ENCODE results near the gene EMSY.

EMSY gene

GRCh38 chr11:76553554-76554476 lies 109.0 kb downstream of the EMSY start:
- no peak for DNase-seq
- no peaks in the 10 kb centered on the region for H3K27me3 ChIP-seq (replicated peaks)
- no peak overlapping the region for H3K4me3 ChIP-seq (ENCODE audit: low read depth, low read length)
- no peaks in the 10 kb centered on the region for H3K36me3 ChIP-seq (replicated peaks)
- H3K27ac ChIP-seq: no peak overlapping the region
- in situ Hi-C loops (cut with HindIII; ENCODE audit: low pct_ligation_motif_present, low sequenced_read_pairs): no loop called here
- no peak for TF ChIP-seq CTCF (IDR thresholded peaks at IDR 0.05; ENCODE audit: low read depth, low read length, missing control alignments)

- H3K36me3 ChIP-seq (replicated peaks): no peaks in the 10 kb centered on the region
- in situ Hi-C loops (cut with HindIII; ENCODE audit: low pct_ligation_motif_present, low sequenced_read_pairs): no loop called here
- DNase-seq: no peak
- no peak overlapping the region for H3K27ac ChIP-seq
- no peak overlapping the region for H3K4me3 ChIP-seq (ENCODE audit: low read depth, low read length)
- H3K27me3 ChIP-seq (replicated peaks): no peaks in the 10 kb centered on the region
- no peak for TF ChIP-seq CTCF (IDR thresholded peaks at IDR 0.05; ENCODE audit: low read depth, low read length, missing control alignments)
These were observed 109.9 kb downstream of the EMSY start for GRCh38 chr11:76554767-76555166.

- no peaks in the 10 kb centered on the region for H3K36me3 ChIP-seq (replicated peaks)
- H3K27me3 ChIP-seq (replicated peaks): no peaks in the 10 kb centered on the region
- TF ChIP-seq CTCF (IDR thresholded peaks at IDR 0.05; ENCODE audit: low read depth, low read length, missing control alignments): no peak
- H3K27ac ChIP-seq: no peak overlapping the region
- in situ Hi-C loops (cut with HindIII; ENCODE audit: low pct_ligation_motif_present, low sequenced_read_pairs): no loop called here
- DNase-seq: no peak
- H3K4me3 ChIP-seq (ENCODE audit: low read depth, low read length): no peak overlapping the region
These were observed 112.6 kb downstream of the EMSY start for GRCh38 chr11:76557466-76557865.

GRCh38 chr11:76558473-76558872 lies 113.7 kb downstream of the EMSY start:
- no peaks in the 10 kb centered on the region for H3K36me3 ChIP-seq (replicated peaks)
- TF ChIP-seq CTCF (IDR thresholded peaks at IDR 0.05; ENCODE audit: low read depth, low read length, missing control alignments): no peak
- in situ Hi-C loops (cut with HindIII; ENCODE audit: low pct_ligation_motif_present, low sequenced_read_pairs): no loop called here
- DNase-seq: no peak
- no peak overlapping the region for H3K4me3 ChIP-seq (ENCODE audit: low read depth, low read length)
- H3K27me3 ChIP-seq (replicated peaks): no peaks in the 10 kb centered on the region
- no peak overlapping the region for H3K27ac ChIP-seq

- Histone ChIP-seq H3K27me3 (replicated peaks) (no peaks in the 10 kb centered on the region), H3K27ac (no peak overlapping the region), H3K4me3 (ENCODE audit: low read depth, low read length) (no peak overlapping the region), H3K36me3 (replicated peaks) (no peaks in the 10 kb centered on the region)
- no peak for TF ChIP-seq CTCF (IDR thresholded peaks at IDR 0.05; ENCODE audit: low read depth, low read length, missing control alignments)
- DNase-seq: no peak
- in situ Hi-C loops (cut with HindIII; ENCODE audit: low pct_ligation_motif_present, low sequenced_read_pairs): no loop called here
These were observed 114.1 kb downstream of the EMSY start for GRCh38 chr11:76558891-76559290.
